SK-N-SH treated with all-trans-retinoic acid at 6 μM for 48 hours (cell line): ENCODE measurements around the gene TRAF7.

ENCODE experiments used
- ATAC-seq: fragments of 200-7000 bp; cut with Tn5 transposase; 3 replicates; pipeline ENCODE4 v1.9.1; 2020; ENCODE audit warnings: mild to moderate bottlenecking, moderate library complexity
- BACH2 ChIP-seq: fragments of 250-450 bp; sonication (Bioruptor Pico); IDR thresholded peaks from 2 replicates; pipeline ENCODE4 v1.9.0; 2021; ENCODE audit warnings: mild to moderate bottlenecking, borderline replicate concordance
- CREB5 ChIP-seq: fragments of 250-450 bp; sonication (Bioruptor Pico); IDR thresholded peaks from 2 replicates; pipeline ENCODE4 v1.5.1; 2020; ENCODE audit warnings: low read depth, mild to moderate bottlenecking, moderate library complexity
- CSDC2 ChIP-seq: fragments of 250-450 bp; sonication (Bioruptor Pico); IDR thresholded peaks from 2 replicates; pipeline ENCODE4 v1.5.0; 2020; ENCODE audit warnings: mild to moderate bottlenecking, moderate library complexity
- CSRNP3 ChIP-seq: fragments of 250-450 bp; sonication (Bioruptor Pico); IDR thresholded peaks from 2 replicates; pipeline ENCODE4 v1.5.1; 2021; ENCODE audit warnings: mild to moderate bottlenecking, moderate library complexity
- ESRRG ChIP-seq: fragments of 250-450 bp; sonication (Bioruptor Pico); IDR thresholded peaks from 2 replicates; pipeline ENCODE4 v1.6.1; 2021; ENCODE audit warnings: mild to moderate bottlenecking
- GLIS3 ChIP-seq: fragments of 250-450 bp; sonication (Bioruptor Pico); IDR thresholded peaks from 2 replicates; pipeline ENCODE4 v1.5.0; 2020; ENCODE audit warnings: mild to moderate bottlenecking, moderate library complexity
- ISL1 ChIP-seq: fragments of 250-450 bp; sonication (Bioruptor Pico); IDR thresholded peaks from 2 replicates; pipeline ENCODE4 v2.1.2; 2022; ENCODE audit warnings: mild to moderate bottlenecking, moderate library complexity
- OSR1 ChIP-seq: fragments of 250-450 bp; sonication (Bioruptor Pico); IDR thresholded peaks from 2 replicates; pipeline ENCODE4 v1.8.0; 2022; ENCODE audit warnings: moderate library complexity, mild to moderate bottlenecking, inconsistent platforms
- PATZ1 ChIP-seq: fragments of 250-450 bp; sonication (Bioruptor Pico); IDR thresholded peaks from 2 replicates; pipeline ENCODE4 v1.8.0; 2020; ENCODE audit warnings: mild to moderate bottlenecking, moderate library complexity, borderline replicate concordance
- POU6F1 ChIP-seq: fragments of 250-450 bp; sonication (Bioruptor Pico); IDR thresholded peaks from 2 replicates; pipeline ENCODE4 v1.8.0; 2021; ENCODE audit warnings: low read depth, mild to moderate bottlenecking, moderate library complexity, borderline replicate concordance
- PPARA ChIP-seq: fragments of 250-450 bp; sonication (Bioruptor Pico); IDR thresholded peaks from 2 replicates; pipeline ENCODE4 v1.5.0; 2020; ENCODE audit warnings: mild to moderate bottlenecking, borderline replicate concordance
- RARB ChIP-seq: fragments of 250-450 bp; sonication (Bioruptor Pico); IDR thresholded peaks from 2 replicates; pipeline ENCODE4 v1.8.0; 2021; ENCODE audit warnings: mild to moderate bottlenecking, moderate library complexity
- SNAI2 ChIP-seq: fragments of 250-450 bp; sonication (Bioruptor Pico); IDR thresholded peaks from 2 replicates; pipeline ENCODE4 v1.5.0; 2020; ENCODE audit warnings: mild to moderate bottlenecking, moderate library complexity
- TCF4 ChIP-seq: fragments of 250-450 bp; sonication (Bioruptor Pico); IDR thresholded peaks from 2 replicates; pipeline ENCODE4 v1.8.0; 2021; ENCODE audit warnings: mild to moderate bottlenecking, moderate library complexity, borderline replicate concordance
- TOX ChIP-seq: fragments of 250-450 bp; sonication (Bioruptor Pico); IDR thresholded peaks from 2 replicates; pipeline ENCODE4 v1.8.0; 2021; ENCODE audit warnings: mild to moderate bottlenecking, moderate library complexity, borderline replicate concordance
- TSHZ2 ChIP-seq: fragments of 250-450 bp; sonication (Bioruptor Pico); IDR thresholded peaks from 2 replicates; pipeline ENCODE4 v1.5.0; 2020; ENCODE audit warnings: mild to moderate bottlenecking, moderate library complexity
- ZC3H10 ChIP-seq: fragments of 250-450 bp; sonication (Bioruptor Pico); IDR thresholded peaks from 2 replicates; pipeline ENCODE4 v1.5.1; 2021; ENCODE audit warnings: mild to moderate bottlenecking, moderate library complexity
- ZFP3 ChIP-seq: fragments of 250-450 bp; sonication (Bioruptor Pico); IDR thresholded peaks from 2 replicates; pipeline ENCODE4 v1.5.0; 2020; ENCODE audit warnings: mild to moderate bottlenecking, moderate library complexity
- ZFP30 ChIP-seq: fragments of 450-650 bp; formaldehyde crosslinking; IDR thresholded peaks from 2 replicates; pipeline ENCODE4 v1.5.0; 2022; ENCODE audit warnings: mild to moderate bottlenecking, moderate library complexity
- ZNF565 ChIP-seq: fragments of 450-650 bp; formaldehyde crosslinking; conservative IDR thresholded peaks from 2 replicates; pipeline ENCODE4 v1.5.0; 2020; ENCODE audit warnings: low read depth, mild to moderate bottlenecking, moderate library complexity
- ZNF70 ChIP-seq: fragments of 450-650 bp; formaldehyde crosslinking; IDR thresholded peaks from 2 replicates; pipeline ENCODE4 v1.5.0; 2020; ENCODE audit warnings: mild to moderate bottlenecking, moderate library complexity
- ZNF8 ChIP-seq: fragments of 450-650 bp; formaldehyde crosslinking; IDR thresholded peaks from 2 replicates; pipeline ENCODE4 v1.5.0; 2020; ENCODE audit warnings: mild to moderate bottlenecking, moderate library complexity

TRAF7 gene

DNA sequence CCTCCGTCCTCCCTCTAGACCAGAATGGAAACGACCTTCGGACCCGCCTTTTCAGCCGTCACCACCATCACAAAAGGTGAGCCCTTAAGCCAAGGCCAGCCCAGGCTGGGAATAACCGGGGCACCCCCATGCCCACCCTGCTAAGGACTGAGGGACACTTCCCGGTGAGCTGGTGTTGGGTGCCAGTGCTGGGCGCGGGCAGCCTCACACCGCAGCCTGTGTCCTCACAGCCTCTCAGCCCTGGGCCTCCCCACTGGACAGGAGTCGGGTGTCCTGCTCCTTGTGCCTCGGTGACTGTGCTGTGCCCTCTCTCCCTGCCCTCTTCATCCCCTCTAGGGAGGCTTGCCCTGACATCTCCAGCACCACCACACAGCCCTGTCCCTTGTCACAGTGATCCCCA is 10.3 kb downstream of the TRAF7 start:
- TF ChIP-seq TCF4 (CRISPR knock-in tag) (no peak), ZNF70 (no peak), ESRRG (CRISPR knock-in tag) (no peak), TSHZ2 (no peak)
- no peak for ATAC-seq

DNA sequence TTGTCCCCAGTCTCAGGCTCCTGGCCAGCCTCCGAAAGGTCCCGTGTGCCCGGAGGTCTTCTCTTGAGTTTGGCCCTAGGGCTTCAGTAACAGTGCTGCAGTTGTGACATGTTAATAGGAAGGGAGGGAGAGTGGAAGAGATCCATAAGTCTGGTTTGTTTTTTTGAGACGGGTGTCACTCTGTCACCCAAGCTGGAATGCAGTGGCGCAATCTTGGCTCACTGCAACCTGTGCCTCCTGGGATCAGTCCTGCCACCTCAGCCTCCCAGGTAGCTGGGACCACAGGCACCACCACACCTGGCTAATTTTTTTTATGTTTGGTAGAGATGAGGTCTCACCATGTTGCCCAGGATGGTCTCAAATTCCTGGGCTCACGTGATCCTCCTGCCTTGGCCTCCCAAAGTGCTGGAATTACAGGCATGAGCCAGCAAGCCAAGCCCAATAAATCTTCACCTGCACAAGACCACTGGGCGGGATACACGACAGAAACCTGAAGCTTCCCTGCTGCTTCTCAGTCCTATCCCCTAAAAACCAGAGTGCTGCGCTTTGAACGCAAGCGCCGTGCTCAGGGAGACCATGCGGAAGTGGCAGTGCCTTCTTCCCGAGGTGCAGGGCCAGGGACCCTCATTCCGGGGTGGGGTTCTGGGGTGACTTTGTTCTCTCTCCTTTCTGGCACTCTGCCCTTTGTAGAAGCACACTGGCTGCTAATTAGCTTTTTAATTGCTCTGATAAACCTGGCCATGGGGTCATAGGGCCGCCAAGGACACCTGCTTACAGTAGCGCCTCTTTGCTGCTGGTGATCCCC is 10.9 kb downstream of the TRAF7 start:
- ATAC-seq: no peak
- TF ChIP-seq SNAI2 (no peak), ZFP3 (CRISPR knock-in tag) (no peak), ZNF70 (no peak), ZC3H10 (CRISPR knock-in tag) (no peak), ISL1 (CRISPR knock-in tag) (no peak), CSDC2 (CRISPR knock-in tag) (no peak), GLIS3 (no peak), CREB5 (CRISPR knock-in tag) (no peak), OSR1 (no peak), POU6F1 (CRISPR knock-in tag) (no peak), TCF4 (CRISPR knock-in tag) (no peak), TSHZ2 (no peak), ESRRG (CRISPR knock-in tag) (no peak), ZFP30 (CRISPR knock-in tag) (no peak), TOX (no peak), CSRNP3 (CRISPR knock-in tag) (no peak)

- ATAC-seq: no peak
- TF ChIP-seq ZFP30 (CRISPR knock-in tag): no peak
- no peak for TF ChIP-seq ZNF565
- no peak for TF ChIP-seq BACH2 (CRISPR knock-in tag)
- TF ChIP-seq ZNF70: no peak
- no peak for TF ChIP-seq OSR1
- TF ChIP-seq CREB5 (CRISPR knock-in tag): no peak
- no peak for TF ChIP-seq PATZ1 (CRISPR knock-in tag)
- TF ChIP-seq SNAI2: no peak
- TF ChIP-seq ISL1 (CRISPR knock-in tag): no peak
- TF ChIP-seq ZC3H10 (CRISPR knock-in tag): no peak
- TF ChIP-seq ZNF8 (CRISPR knock-in tag): no peak
- no peak for TF ChIP-seq TCF4 (CRISPR knock-in tag)
- no peak for TF ChIP-seq RARB (CRISPR knock-in tag)
- TF ChIP-seq PPARA (CRISPR knock-in tag): no peak
- TF ChIP-seq ESRRG (CRISPR knock-in tag): no peak
Measured at GRCh38 chr16:2167068-2167638, 11.6 kb downstream of the TRAF7 start.
